Smooth muscle cell (in vitro differentiated cells): ENCODE data around the gene NEURL1. TPM values are rescaled to one million over a fixed set of nuclear protein-coding genes. Genes with fewer than 3 reads are reported as not detected.
A peak's percentile ranks its signal among the peaks of the same experiment; 100 is the strongest.

Source experiments
- DNase-seq: peaks from one replicate; lab custom pipeline; 2025; ENCODE audit not compliant: unreplicated experiment; lab: John Stamatoyannopoulos, UW
- H2AFZ ChIP-seq: fragments of 200-600 bp; sonication (generic); 2 replicates; pipeline ENCODE4 v1.6.0; 2016; ENCODE audit warnings: antibody characterized with exemption, low read depth, mild to moderate bottlenecking
- H3F3A ChIP-seq: fragments of 200-600 bp; sonication (generic); 2 replicates; pipeline ENCODE4 v1.6.0; 2017; ENCODE audit warnings: antibody characterized with exemption, low read depth
- H3K27ac ChIP-seq: fragments of 200-600 bp; sonication (generic); 2 replicates; pipeline ENCODE4 v1.5.1; 2016; ENCODE audit warnings: low read depth, mild to moderate bottlenecking
- H3K27me3 ChIP-seq: fragments of 200-600 bp; sonication (generic); 2 replicates; pipeline ENCODE4 v1.6.1; 2016; ENCODE audit warnings: low read depth, mild to moderate bottlenecking
- H3K36me3 ChIP-seq: fragments of 200-600 bp; sonication (generic); 2 replicates; pipeline ENCODE4 v1.5.1; 2016; ENCODE audit warnings: low read depth
- H3K4me1 ChIP-seq: fragments of 200-600 bp; sonication (generic); 2 replicates; pipeline ENCODE4 v1.5.1; 2016; ENCODE audit warnings: low read depth
- H3K4me2 ChIP-seq: fragments of 200-600 bp; sonication (generic); 2 replicates; pipeline ENCODE4 v1.6.0; 2016; ENCODE audit warnings: mild to moderate bottlenecking
- H3K4me3 ChIP-seq: fragments of 200-600 bp; sonication (generic); 2 replicates; pipeline ENCODE4 v1.5.1; 2016; ENCODE audit warnings: mild to moderate bottlenecking
- H3K79me2 ChIP-seq: fragments of 200-600 bp; sonication (generic); 2 replicates; pipeline ENCODE4 v1.6.0; 2016; ENCODE audit warnings: low read depth, mild to moderate bottlenecking
- H3K9ac ChIP-seq: fragments of 200-600 bp; sonication (generic); 2 replicates; pipeline ENCODE4 v1.6.0; 2016; ENCODE audit warnings: low read depth
- H3K9me3 ChIP-seq: fragments of 200-600 bp; sonication (generic); replicated peaks from 2 replicates; pipeline ENCODE4 v1.5.1; 2016; ENCODE audit warnings: low read depth
- H4K20me1 ChIP-seq: fragments of 200-600 bp; sonication (generic); 2 replicates; pipeline ENCODE4 v1.6.0; 2016; ENCODE audit warnings: low read depth
- WGBS: methylation state at CpG from one replicate; pipeline ENCODE4 v1.1.7; 2016; ENCODE audit warnings: low lambda C conversion rate; 5-methylcytosine and 5-hydroxymethylcytosine counted together
- polyA plus RNA-seq: library from polyadenylated mRNA; unstranded; fragments of >200 nt; fragmentation: Nextera tagmentation; extraction: Ambion mirVana; gene quantifications from 2 replicates; pipeline ENCODE4 v1.2.1, GENCODE V29; 2016
- total RNA-seq: library from RNA; depleted of rRNA; stranded (reverse); fragments of >200 nt; gene quantifications from 2 replicates; pipeline ENCODE4 v1.2.3, GENCODE V29; 2014
- TF ChIP-seq, protein P1 (sequence below): fragments of 200-600 bp; sonication (generic); IDR thresholded peaks from 2 replicates; pipeline ENCODE4 v1.5.1; 2017; ENCODE audit warnings: borderline replicate concordance, mild to moderate bottlenecking, antibody characterized with exemption; ENCODE audit not compliant: insufficient read depth, poor library complexity, severe bottlenecking

NEURL1 gene
- total and polyA plus RNA-seq, 2 experiments from 2014 or later: 0.04 to 0.91 TPM

DNA sequence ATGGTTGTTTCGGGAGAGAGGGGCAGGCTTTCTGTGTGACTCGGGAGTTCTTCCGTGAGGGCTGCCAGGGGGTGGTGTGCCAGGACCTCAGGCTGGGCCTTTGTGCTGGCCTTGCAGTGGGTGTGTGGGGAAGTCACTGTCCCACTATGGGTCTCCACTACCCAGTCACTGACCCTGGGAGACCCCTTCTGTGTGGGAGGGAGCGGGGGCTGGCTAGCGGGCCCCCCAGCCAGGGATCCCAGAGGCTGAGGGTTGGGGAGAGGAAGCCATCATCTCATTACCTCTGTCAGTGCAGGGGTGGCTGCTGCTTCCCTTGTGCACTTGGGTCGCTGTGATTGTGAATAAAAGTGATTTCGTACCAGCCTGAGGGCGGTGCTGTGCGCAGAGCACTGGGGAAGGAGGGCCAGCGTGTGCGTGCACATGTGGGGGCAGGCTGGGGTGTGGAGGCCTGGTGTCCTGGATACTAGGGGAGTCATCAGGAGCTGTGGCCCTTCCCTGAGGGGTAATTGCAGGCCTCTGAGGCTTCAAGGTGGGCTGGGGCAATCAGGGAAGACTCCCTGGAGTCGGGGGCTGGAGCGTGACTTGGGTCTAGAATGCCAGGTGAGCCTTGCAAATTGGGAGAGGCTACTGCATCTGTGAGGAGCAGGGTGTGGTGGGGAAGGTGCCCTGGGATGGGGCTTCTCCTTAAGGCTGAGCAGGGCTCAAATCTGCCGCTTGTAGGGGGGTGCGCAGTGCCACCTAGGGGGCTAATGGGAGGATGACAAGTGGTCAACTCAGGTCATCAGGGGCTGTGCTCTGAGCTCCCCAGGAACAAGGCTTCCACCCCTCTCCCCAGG lies 98.9 kb downstream of the NEURL1 start:
- Histone ChIP-seq H2AFZ (no peak overlapping the region), H3K27me3 (no peaks in the 10 kb centered on the region), H3K27ac (no peak overlapping the region), H3K79me2 (no peaks in the 10 kb centered on the region), H3K4me1 (no peaks in the 10 kb centered on the region), H3F3A (peaks cover 5% of the 10 kb centered on the region), H3K9me3 (no peaks in the 10 kb centered on the region), H3K36me3 (no peaks in the 10 kb centered on the region), H3K4me3 (no peak overlapping the region), H4K20me1 (peaks cover 30% of the 10 kb centered on the region), H3K9ac (no peak overlapping the region), H3K4me2 (no peak overlapping the region)
- 74% methylated on average over 14 of the region's 15 CpGs for WGBS
- TF ChIP-seq, protein P1, sequence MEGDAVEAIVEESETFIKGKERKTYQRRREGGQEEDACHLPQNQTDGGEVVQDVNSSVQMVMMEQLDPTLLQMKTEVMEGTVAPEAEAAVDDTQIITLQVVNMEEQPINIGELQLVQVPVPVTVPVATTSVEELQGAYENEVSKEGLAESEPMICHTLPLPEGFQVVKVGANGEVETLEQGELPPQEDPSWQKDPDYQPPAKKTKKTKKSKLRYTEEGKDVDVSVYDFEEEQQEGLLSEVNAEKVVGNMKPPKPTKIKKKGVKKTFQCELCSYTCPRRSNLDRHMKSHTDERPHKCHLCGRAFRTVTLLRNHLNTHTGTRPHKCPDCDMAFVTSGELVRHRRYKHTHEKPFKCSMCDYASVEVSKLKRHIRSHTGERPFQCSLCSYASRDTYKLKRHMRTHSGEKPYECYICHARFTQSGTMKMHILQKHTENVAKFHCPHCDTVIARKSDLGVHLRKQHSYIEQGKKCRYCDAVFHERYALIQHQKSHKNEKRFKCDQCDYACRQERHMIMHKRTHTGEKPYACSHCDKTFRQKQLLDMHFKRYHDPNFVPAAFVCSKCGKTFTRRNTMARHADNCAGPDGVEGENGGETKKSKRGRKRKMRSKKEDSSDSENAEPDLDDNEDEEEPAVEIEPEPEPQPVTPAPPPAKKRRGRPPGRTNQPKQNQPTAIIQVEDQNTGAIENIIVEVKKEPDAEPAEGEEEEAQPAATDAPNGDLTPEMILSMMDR: peak; percentile 60
- no peak for DNase-seq

DNA sequence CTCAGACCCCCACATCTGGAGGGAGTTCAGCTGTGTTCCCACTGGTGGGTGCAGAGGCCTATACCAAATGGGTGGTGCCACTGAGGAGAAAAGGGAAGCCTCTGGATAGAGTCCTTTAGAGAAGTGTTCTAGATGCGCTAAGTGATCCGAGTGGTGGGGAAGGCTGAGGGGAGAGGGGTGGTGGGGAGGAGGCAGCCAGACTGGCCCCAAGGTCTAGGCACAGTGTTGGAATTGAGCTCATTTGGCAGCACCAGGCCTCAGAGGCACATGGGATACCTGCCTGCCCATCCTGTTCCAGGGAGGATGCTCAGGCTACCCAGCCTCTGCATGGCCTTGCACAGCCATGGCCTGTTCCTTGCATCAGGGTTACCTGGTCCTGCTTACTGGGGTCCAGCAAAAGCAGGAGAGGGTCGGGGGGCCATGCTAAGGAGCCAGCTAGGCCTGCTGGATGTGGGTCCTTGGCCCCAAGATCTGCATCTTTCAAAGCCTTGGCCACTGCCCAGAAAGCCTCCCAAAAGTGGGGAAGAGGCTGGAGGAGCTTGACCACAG lies 99.6 kb downstream of the NEURL1 start:
- Histone ChIP-seq H3K4me1 (no peaks in the 10 kb centered on the region), H3K4me3 (no peak overlapping the region), H4K20me1 (peaks cover 34% of the 10 kb centered on the region), H3K9me3 (no peaks in the 10 kb centered on the region), H3K79me2 (no peaks in the 10 kb centered on the region), H3K9ac (no peak overlapping the region), H3K27me3 (no peaks in the 10 kb centered on the region), H3K36me3 (no peaks in the 10 kb centered on the region), H3K27ac (no peak overlapping the region), H3K4me2 (no peak overlapping the region), H2AFZ (no peak overlapping the region), H3F3A (peaks cover 5% of the 10 kb centered on the region)
- no peak for DNase-seq
- 78% methylated on average over 3 of the region's 3 CpGs for WGBS
- TF ChIP-seq, protein P1: no peak

DNA sequence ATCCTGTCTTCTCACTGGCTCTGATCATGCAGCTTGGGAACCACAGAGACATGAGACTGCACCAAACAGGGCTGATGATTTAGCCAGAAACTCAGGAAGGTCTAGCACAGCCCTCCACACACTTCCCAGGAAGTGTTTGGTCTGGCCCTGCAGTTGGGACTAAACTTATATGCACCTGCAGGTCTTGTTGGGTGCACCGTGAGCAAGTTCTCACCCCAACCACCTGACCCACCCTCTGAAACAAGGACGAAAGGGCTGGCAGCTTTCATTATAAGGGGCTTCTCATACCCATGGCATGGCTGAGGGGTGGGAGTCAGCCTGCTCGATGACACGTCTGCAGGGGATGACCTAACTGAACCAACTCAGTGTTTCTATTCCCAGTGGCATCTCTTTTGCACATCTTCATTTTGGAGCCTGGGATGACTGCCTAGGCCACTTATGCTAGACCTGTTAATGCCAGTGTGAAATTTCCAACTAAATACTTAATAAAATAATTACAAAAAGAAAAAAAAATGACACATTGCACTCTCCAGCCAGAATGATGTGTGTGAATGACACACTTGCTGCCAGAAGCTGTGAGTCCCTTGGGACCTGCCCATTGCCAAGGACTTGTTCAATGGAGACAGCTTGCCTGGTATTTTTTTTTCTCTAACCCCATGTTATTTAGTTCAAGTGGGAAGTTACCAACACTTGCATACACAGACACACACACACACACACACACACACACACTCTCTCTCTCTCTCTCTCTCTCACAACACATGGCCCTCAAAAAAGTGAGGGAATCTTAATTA lies 102.6 kb downstream of the NEURL1 start:
- Histone ChIP-seq H3K4me1 (no peaks in the 10 kb centered on the region), H4K20me1 (peaks cover 40% of the 10 kb centered on the region), H3K9me3 (no peaks in the 10 kb centered on the region), H3K9ac (no peak overlapping the region), H3F3A (peaks cover 11% of the 10 kb centered on the region), H3K79me2 (no peaks in the 10 kb centered on the region), H3K27ac (no peak overlapping the region), H3K4me2 (no peak overlapping the region), H3K4me3 (no peak overlapping the region), H3K27me3 (no peaks in the 10 kb centered on the region), H3K36me3 (no peaks in the 10 kb centered on the region), H2AFZ (no peak overlapping the region)
- no peak for DNase-seq
- 95% methylated on average over 4 of the region's 4 CpGs for WGBS
- TF ChIP-seq, protein P1: no peak
